Upper lobe of right lung (tissue), 1 donor: ENCODE measurements around the gene FBXO2. TPM values are rescaled to one million over a fixed set of nuclear protein-coding genes. Genes with fewer than 3 reads are reported as not detected.

Experiments used
- ATAC-seq: fragments of 200-7000 bp; cut with Tn5 transposase; one replicate; pipeline ENCODE4 v1.9.1; 2020; ENCODE audit warnings: mild to moderate bottlenecking, moderate library complexity
- DNase-seq: peaks from one replicate; pipeline ENCODE4 v3.0.0-alpha.2; 2020
- H3K27ac ChIP-seq: fragments of 200-600 bp; one replicate; pipeline ENCODE4 v1.8.0; 2022
- H3K27me3 ChIP-seq: fragments of 200-600 bp; one replicate; pipeline ENCODE4 v1.8.0; 2022; ENCODE audit warnings: mild to moderate bottlenecking
- H3K36me3 ChIP-seq: fragments of 200-600 bp; one replicate; pipeline ENCODE4 v1.8.0; 2022
- H3K4me1 ChIP-seq: fragments of 200-600 bp; one replicate; pipeline ENCODE4 v1.8.0; 2022
- H3K4me3 ChIP-seq: fragments of 200-600 bp; one replicate; pipeline ENCODE4 v1.8.0; 2022; ENCODE audit warnings: mild to moderate bottlenecking
- H3K9me3 ChIP-seq: fragments of 200-600 bp; one replicate; pipeline ENCODE4 v1.8.0; 2022
- intact Hi-C: fragments of 100-400 bp; cut with DNase I; formaldehyde crosslinking; loops from one replicate; pipeline ENCODE4 v1.11.0; 2022
- total RNA-seq: library from RNA; stranded (reverse); fragmentation: NEBNext Ultra II Directional; extraction: Animal tissue kit (Norgen Biotek cat#: 25700); gene quantifications from one replicate; pipeline ENCODE4 v1.2.1, GENCODE V29; 2021
- TF ChIP-seq, protein P1 (sequence below): fragments of 200-600 bp; IDR thresholded peaks from one replicate; pipeline ENCODE4 v1.8.0; 2022; ENCODE audit warnings: antibody characterized with exemption
- donor health status: DM: no; HTN: yes; CAD: no; lungs with severe emphysema.

Gene FBXO2
- total RNA-seq, 1 donor from 2014 or later: 11.2 TPM

DNA sequence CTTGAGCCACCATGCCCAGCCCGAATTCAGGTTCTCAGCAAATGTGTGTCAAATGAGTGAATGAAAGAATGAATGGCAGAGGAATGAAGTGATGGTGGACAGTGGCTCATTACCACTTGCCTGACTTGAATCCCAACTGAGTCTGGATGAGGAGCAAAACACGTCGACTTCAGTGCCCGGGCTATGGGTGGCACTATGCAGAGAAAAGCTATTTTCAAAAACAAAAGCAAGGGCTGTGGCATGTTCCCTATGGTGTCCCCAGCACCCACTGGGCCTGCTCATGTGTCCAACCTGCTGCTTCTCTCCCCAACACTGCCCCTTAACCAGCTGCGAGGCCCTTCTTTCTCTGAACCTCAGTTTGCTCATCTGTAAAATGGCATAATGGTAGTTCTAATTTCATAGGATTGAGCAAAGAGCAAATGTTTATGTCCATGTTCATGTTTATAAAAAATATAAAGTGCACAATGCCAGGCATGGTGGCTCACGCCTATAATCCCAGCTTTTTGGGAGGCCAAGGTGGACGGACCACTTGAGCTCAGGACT lies 31.1 kb upstream of the FBXO2 start:
- H3K9me3 ChIP-seq: no peaks in the 10 kb centered on the region
- DNase-seq (no peak), ATAC-seq (no peak)
- TF ChIP-seq, protein P1, sequence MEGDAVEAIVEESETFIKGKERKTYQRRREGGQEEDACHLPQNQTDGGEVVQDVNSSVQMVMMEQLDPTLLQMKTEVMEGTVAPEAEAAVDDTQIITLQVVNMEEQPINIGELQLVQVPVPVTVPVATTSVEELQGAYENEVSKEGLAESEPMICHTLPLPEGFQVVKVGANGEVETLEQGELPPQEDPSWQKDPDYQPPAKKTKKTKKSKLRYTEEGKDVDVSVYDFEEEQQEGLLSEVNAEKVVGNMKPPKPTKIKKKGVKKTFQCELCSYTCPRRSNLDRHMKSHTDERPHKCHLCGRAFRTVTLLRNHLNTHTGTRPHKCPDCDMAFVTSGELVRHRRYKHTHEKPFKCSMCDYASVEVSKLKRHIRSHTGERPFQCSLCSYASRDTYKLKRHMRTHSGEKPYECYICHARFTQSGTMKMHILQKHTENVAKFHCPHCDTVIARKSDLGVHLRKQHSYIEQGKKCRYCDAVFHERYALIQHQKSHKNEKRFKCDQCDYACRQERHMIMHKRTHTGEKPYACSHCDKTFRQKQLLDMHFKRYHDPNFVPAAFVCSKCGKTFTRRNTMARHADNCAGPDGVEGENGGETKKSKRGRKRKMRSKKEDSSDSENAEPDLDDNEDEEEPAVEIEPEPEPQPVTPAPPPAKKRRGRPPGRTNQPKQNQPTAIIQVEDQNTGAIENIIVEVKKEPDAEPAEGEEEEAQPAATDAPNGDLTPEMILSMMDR: no peak
- no peaks in the 10 kb centered on the region for H3K36me3 ChIP-seq
- intact Hi-C loops: no loop called here
- no peak overlapping the region for H3K4me3 ChIP-seq
- no peak overlapping the region for H3K27ac ChIP-seq
- peaks cover 20% of the 10 kb centered on the region for H3K27me3 ChIP-seq
- H3K4me1 ChIP-seq: peaks cover 8% of the 10 kb centered on the region

- no peak for ATAC-seq
- TF ChIP-seq, protein P1: no peak
Measured at GRCh38 chr1:11684070-11684469, 29.8 kb upstream of the FBXO2 start.

GRCh38 chr1:11682799-11683198 lies 28.6 kb upstream of the FBXO2 start:
- Histone ChIP-seq H3K9me3 (no peaks in the 10 kb centered on the region), H3K4me3 (no peak overlapping the region), H3K36me3 (no peaks in the 10 kb centered on the region), H3K27me3 (no peaks in the 10 kb centered on the region), H3K4me1 (peaks cover 14% of the 10 kb centered on the region), H3K27ac (no peak overlapping the region)
- no peak for DNase-seq
- no peak for ATAC-seq
- TF ChIP-seq, protein P1: no peak
- intact Hi-C loops: no loop called here

More at GRCh38 chr1:11684070-11684469, 29.8 kb upstream of the FBXO2 start:
- Histone ChIP-seq H3K27me3 (peaks cover 8% of the 10 kb centered on the region), H3K4me3 (no peak overlapping the region), H3K4me1 (peaks cover 14% of the 10 kb centered on the region), H3K36me3 (no peaks in the 10 kb centered on the region), H3K9me3 (no peaks in the 10 kb centered on the region), H3K27ac (no peak overlapping the region)
- intact Hi-C loops: no loop called here
- no peak for DNase-seq

GRCh38 chr1:11682287-11682771 lies 28.1 kb upstream of the FBXO2 start:
- no peak for ATAC-seq
- H3K27me3 ChIP-seq: no peaks in the 10 kb centered on the region
- DNase-seq: no peak
- H3K36me3 ChIP-seq: no peaks in the 10 kb centered on the region
- H3K4me3 ChIP-seq: no peak overlapping the region
- intact Hi-C loops: no loop called here
- no peak overlapping the region for H3K27ac ChIP-seq
- TF ChIP-seq, protein P1: no peak
- peaks cover 14% of the 10 kb centered on the region for H3K4me1 ChIP-seq
- no peaks in the 10 kb centered on the region for H3K9me3 ChIP-seq

- intact Hi-C loops: no loop called here
Measured at GRCh38 chr1:11681071-11681771, 27.0 kb upstream of the FBXO2 start, which contains the start of gene MAD2L2. TSS of gene MAD2L2 (minus strand) at chr1:11681148. CDS start at chr1:11680601, 547 bp downstream.

More at GRCh38 chr1:11681071-11681771, 27.0 kb upstream of the FBXO2 start, which contains the start of gene MAD2L2:
- Histone ChIP-seq H3K27me3 (no peaks in the 10 kb centered on the region), H3K9me3 (no peaks in the 10 kb centered on the region), H3K27ac (peak within 1 kb of the TSS; percentile 77), H3K4me3 (peak within 1 kb of the TSS; percentile 92), H3K4me1 (peaks cover 14% of the 10 kb centered on the region), H3K36me3 (no peaks in the 10 kb centered on the region)
- TF ChIP-seq, protein P1: no peak
- DNase-seq: peak; percentile 95
- peak; percentile 98 for ATAC-seq
